PC-9 (cell line): ENCODE data around the gene TCF4.

Source experiments
- CTCF ChIP-seq: fragments of 200-600 bp; sonication (generic); conservative IDR thresholded peaks from 2 replicates; pipeline ENCODE4 v1.6.1; 2017; ENCODE audit warnings: mixed run types, antibody characterized with exemption, mild to moderate bottlenecking, moderate library complexity
- EZH2 ChIP-seq: fragments of 200-600 bp; sonication (generic); IDR thresholded peaks from 2 replicates; pipeline ENCODE4 v1.8.0; 2017; ENCODE audit warnings: antibody characterized with exemption, low read depth

GRCh38 chr18:55588111-55588869 is at the start of gene TCF4:
- TF ChIP-seq CTCF (no peak), EZH2 (no peak)
